Gastrocnemius medialis (tissue), 4 donors: ENCODE results near the gene EIPR1.

Experiments
- POLR2A ChIP-seq, 2 donors: fragments of 450-650 bp; IDR thresholded peaks; one replicate each; pipeline ENCODE4 v1.6.1; 2017; ENCODE audit warnings: antibody characterized with exemption in 2 of 2, mild to moderate bottlenecking in 2 of 2, moderate library complexity in 2 of 2
- TF ChIP-seq, protein P1 (sequence below), 5 experiments: fragments of 450-650 bp in 3 of 5; fragments of 200-600 bp in 2 of 5; sonication (generic) in 2 of 5; IDR thresholded peaks in 4 of 5; conservative IDR thresholded peaks in 1 of 5; 1 replicate in 4 of 5; 2 replicates in 1 of 5; pipeline ENCODE4 v1.5.1; 2016 to 2019; ENCODE audit warnings: antibody characterized with exemption in 5 of 5, mild to moderate bottlenecking in 3 of 5, moderate library complexity in 3 of 5

DNA sequence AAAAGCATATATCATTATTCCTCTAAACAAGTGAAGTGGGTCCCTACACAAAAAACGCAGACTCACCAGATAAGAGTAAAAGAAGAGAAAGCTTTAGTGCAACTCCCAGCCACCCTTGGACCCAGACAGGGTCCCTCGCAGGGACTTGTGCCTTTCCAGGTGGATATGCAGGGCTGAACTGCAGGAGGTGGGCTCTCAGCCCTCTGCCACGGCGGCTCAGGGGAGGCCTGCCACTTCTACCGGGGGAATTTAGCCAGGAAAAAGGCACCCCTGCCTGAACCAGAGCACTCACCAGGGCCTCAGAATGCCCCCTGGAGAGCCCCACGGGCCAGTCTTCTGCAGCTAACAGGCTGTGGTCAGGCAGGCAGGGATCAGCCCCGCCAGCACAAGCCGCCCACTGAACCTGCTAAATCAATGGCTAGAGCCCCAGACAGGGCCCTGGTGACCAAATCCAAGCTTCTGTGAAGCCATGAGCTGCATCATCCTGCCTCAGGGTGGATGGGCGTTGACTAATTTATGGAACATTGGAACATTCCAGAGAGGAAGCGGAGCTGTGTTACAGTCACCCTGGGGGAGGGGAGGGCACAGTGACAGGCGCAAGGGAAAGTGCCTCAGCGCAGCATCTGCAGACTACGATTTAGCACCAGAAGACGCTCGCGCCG is 209.3 kb downstream of the EIPR1 start:
- TF ChIP-seq POLR2A (IDR thresholded peaks at IDR 0.05) = no peak
- TF ChIP-seq, protein P1, sequence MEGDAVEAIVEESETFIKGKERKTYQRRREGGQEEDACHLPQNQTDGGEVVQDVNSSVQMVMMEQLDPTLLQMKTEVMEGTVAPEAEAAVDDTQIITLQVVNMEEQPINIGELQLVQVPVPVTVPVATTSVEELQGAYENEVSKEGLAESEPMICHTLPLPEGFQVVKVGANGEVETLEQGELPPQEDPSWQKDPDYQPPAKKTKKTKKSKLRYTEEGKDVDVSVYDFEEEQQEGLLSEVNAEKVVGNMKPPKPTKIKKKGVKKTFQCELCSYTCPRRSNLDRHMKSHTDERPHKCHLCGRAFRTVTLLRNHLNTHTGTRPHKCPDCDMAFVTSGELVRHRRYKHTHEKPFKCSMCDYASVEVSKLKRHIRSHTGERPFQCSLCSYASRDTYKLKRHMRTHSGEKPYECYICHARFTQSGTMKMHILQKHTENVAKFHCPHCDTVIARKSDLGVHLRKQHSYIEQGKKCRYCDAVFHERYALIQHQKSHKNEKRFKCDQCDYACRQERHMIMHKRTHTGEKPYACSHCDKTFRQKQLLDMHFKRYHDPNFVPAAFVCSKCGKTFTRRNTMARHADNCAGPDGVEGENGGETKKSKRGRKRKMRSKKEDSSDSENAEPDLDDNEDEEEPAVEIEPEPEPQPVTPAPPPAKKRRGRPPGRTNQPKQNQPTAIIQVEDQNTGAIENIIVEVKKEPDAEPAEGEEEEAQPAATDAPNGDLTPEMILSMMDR (IDR thresholded peaks at IDR 0.05 in 4 of 5, conservative IDR thresholded peaks at IDR 0.05 in 1 of 5) = no peak
